Measurements from ENCODE around the gene CELSR1. TPM values are rescaled to one million over a fixed set of nuclear protein-coding genes. Genes with fewer than 3 reads are reported as not detected.

CELSR1 gene
- polyA plus RNA-seq, 3 donors = 25.6 to 29.4 (median 29.4) TPM

GRCh38 chr22:46366801-46367706 is 170.4 kb downstream of the CELSR1 start:
- no peak for DNase-seq

GRCh38 chr22:46366327-46366731 is 171.1 kb downstream of the CELSR1 start:
- no peak for DNase-seq

GRCh38 chr22:46365166-46365624 is 172.2 kb downstream of the CELSR1 start:
- no peak for DNase-seq

DNA sequence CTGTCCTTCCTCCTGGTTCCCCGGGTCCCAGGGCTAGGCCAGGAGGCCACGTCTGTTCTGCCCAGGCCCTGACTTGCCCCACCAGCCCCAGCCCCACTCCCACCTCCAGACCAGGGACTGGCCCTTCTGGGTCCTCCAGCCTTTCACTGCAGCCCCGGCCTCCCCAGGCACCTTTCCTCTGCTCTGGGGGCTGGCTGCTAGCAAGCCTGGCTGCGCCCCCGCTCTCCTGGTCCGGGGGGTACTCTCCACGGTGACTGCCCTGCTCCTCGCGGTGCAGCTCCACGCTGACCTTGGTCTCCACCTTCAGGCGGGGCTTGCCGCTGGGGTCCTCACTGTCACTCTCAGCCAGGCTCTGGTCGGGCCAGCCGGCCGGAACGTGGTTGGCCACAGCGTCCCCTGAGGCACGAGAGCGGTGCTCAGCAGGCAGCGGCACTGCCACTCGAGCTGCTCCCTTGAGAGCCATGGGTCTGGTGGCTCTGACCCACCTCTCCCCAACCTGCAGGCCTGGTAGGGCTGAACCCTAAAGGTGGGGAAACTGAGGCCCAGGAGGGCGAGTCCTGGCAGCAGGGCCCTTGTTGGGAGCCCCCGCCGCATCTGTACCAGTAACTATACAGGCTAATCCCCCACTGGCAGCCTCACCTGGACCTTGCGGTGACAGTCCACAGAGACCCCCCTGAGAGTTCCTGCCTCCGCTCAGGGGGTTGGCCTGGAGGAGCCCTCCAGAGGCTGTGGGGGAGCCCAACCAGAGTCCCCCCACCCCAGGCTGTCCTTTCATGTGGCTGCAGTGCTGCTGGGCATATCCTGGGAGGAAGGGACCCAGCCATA is 172.9 kb downstream of the CELSR1 start:
- no peak for DNase-seq

DNA sequence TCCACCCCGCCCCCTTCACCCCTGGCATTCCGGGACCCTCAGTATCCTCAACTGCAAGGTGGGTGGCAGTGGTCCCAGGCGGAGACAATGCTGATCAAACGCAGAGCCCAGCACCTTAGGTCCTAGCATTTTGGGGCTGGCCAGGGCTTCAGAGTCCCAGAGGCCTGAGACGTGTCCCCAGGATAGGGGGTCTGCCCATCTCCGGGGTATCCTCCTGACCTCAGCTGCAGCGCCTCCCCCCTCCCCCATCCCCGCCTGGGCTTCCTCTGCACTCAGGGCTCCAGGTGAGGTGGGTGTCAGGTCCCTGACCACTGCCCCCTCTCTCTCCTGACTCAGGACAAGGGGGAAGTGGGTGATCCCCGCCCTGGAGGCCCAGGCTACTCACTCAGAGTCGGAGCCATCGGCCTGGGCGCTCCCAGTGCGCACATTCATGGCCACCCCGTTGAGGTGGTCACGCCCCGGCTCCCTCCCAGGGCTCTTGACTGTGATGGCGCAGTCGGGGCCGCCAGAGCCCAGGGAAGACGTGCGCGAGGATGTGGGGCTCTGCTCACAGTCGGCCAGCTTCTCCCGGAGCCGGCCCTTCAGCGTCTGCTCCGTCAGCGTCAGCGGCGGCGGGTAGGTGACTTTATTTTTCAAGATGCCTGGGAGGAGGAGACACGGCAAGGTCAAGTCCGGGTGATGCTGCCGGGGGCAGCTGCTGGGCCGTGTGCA is 173.7 kb downstream of the CELSR1 start:
- no peak for DNase-seq

- DNase-seq = no peak
Observed at GRCh38 chr22:46362934-46363515, 174.4 kb downstream of the CELSR1 start.

DNA sequence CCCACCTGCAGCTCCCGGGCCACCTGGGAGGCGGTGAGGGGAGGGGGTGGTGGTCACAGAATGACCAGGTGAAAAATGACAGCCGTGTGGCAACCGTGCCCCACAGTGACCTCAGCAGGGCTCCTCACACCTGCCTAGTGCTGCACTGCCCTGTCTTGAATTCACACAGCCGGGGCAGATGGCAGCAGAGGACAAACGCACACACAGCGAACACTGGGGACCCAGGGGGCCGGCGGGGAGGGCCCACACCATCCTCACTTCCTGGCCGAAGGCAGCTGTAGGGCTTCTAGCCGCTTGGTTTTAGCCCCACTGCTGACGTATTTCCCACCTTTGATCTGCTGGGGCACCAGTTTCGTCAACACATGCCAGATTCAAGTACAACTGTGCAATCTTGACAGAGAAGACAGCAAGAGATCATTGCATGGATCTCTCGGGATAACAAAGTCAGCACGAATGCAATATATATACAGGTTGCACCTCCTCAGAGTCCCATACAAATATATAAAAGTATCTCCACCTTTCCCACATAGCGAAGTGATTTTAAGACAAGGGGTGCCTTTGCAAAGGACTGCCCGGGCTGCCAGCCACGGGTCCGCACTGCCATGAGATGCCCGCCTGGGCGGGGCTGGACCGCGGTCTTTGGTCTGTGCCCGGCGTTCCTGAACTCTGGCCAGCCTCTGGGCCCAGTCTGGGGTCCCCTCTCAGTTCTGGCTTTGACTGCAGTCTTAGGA is 175.1 kb downstream of the CELSR1 start:
- no peak for DNase-seq

GRCh38 chr22:46361826-46362202 is 175.6 kb downstream of the CELSR1 start:
- DNase-seq = no peak

- no peak for DNase-seq
Observed at GRCh38 chr22:46360891-46361290, 176.5 kb downstream of the CELSR1 start.

DNA sequence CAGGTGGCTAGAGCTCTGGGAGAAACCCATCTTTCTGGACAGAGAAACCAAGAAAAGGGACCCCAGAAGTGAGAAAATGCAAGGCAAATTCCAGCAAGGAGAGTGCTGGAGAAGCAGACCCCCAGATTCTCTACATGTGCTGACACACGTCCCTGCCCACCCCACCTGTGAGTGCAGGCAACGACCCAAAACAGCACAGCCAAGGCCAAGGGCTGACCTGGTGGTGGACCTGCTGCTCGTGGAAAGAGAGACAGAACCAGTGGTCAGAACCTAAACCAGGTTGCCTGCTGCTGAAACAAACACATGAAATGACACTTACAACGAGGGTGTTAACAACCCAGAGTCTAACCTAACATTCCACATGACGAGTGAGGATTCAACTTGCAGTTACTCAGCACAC is 177.3 kb downstream of the CELSR1 start:
- DNase-seq = no peak

GRCh38 chr22:46359362-46359761 is 178.1 kb downstream of the CELSR1 start:
- DNase-seq = no peak

GRCh38 chr22:46358766-46359165 is 178.7 kb downstream of the CELSR1 start:
- DNase-seq = no peak

GRCh38 chr22:46357711-46358520 is 179.5 kb downstream of the CELSR1 start:
- peak; percentile 49 for DNase-seq

GRCh38 chr22:46356496-46357480 is 180.6 kb downstream of the CELSR1 start:
- no peak for DNase-seq

DNA sequence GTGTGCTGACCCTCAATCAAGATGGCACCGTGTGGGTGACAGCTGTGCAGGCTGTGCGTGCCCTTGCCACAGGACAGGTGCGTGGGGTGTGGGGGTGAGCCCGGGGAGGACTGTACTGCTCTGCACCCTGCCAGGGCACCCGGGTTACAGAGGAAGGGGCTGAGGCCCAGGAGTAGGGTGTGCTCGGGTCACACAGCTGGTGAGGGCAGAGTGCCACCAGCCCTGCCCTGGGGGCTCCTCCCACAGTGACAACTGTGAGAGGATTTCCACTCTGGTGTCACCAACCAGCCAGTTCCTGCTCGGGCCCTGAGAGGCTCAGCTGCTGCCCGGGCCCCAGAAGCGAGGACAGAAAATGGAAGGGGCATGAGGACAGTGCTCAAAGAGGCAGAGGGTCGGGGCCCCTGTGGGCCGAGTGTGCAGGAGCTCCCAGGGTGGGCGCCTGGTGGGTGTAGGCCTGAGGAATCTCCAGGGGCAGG is 181.4 kb downstream of the CELSR1 start:
- DNase-seq = no peak

- peak; percentile 66 for DNase-seq
Observed at GRCh38 chr22:46355369-46355995, 181.9 kb downstream of the CELSR1 start.

GRCh38 chr22:46354993-46355305 is 182.5 kb downstream of the CELSR1 start:
- no peak for DNase-seq
